Measurements from ENCODE around the gene TACSTD2. TPM values are rescaled to one million over a fixed set of nuclear protein-coding genes. Genes with fewer than 3 reads are reported as not detected.
"Not testable (repeated sequence)": the region's sequence is repeated elsewhere in the genome, so short reads cannot be mapped to it uniquely, and the experiment has no call there.

The TACSTD2 gene
- total RNA-seq, 1 donor from 2014 or later = not detected

GRCh38 chr1:58588396-58588795, 11.3 kb upstream of the TACSTD2 start:
- intact Hi-C loops (cut with micrococcal nuclease) = no loop called here

- intact Hi-C loops (cut with micrococcal nuclease) = no loop called here
These were observed 10.6 kb upstream of the TACSTD2 start for GRCh38 chr1:58587667-58588066.

- intact Hi-C loops (cut with micrococcal nuclease) = no loop called here
These were observed 9.2 kb upstream of the TACSTD2 start for GRCh38 chr1:58586271-58586670.

GRCh38 chr1:58585581-58586151, 8.6 kb upstream of the TACSTD2 start:
- intact Hi-C loops (cut with micrococcal nuclease) = no loop called here

GRCh38 chr1:58585166-58585565, 8.1 kb upstream of the TACSTD2 start:
- intact Hi-C loops (cut with micrococcal nuclease) = no loop called here

- intact Hi-C loops (cut with micrococcal nuclease) = no loop called here
These were observed 7.2 kb upstream of the TACSTD2 start for GRCh38 chr1:58584082-58584895.

GRCh38 chr1:58583496-58583895, 6.4 kb upstream of the TACSTD2 start:
- intact Hi-C loops (cut with micrococcal nuclease) = no loop called here

GRCh38 chr1:58582143-58582542, 5.1 kb upstream of the TACSTD2 start:
- intact Hi-C loops (cut with micrococcal nuclease) = not testable (repeated sequence)

GRCh38 chr1:58581641-58582040, 4.6 kb upstream of the TACSTD2 start:
- intact Hi-C loops (cut with micrococcal nuclease) = no loop called here

- intact Hi-C loops (cut with micrococcal nuclease) = no loop called here
These were observed 3.1 kb upstream of the TACSTD2 start for GRCh38 chr1:58580186-58580585.

GRCh38 chr1:58577654-58578030, 590 bp upstream of the TACSTD2 start:
- intact Hi-C loops (cut with micrococcal nuclease) = no loop called here

- intact Hi-C loops (cut with micrococcal nuclease) = no loop called here
These were observed 726 bp downstream of the TACSTD2 start for GRCh38 chr1:58576325-58576726.

- intact Hi-C loops (cut with micrococcal nuclease) = no loop called here
These were observed 1.3 kb downstream of the TACSTD2 start for GRCh38 chr1:58575551-58576324.

GRCh38 chr1:58574816-58575215, 2.2 kb downstream of the TACSTD2 start:
- intact Hi-C loops (cut with micrococcal nuclease) = no loop called here

- intact Hi-C loops (cut with micrococcal nuclease) = loop anchor here (1.0 kb wide), 1 partner anchor 28 kb away; the partner anchor contains the start of gene OMA1
These were observed 3.1 kb downstream of the TACSTD2 start for GRCh38 chr1:58573705-58574591.

GRCh38 chr1:58573138-58573537, 3.9 kb downstream of the TACSTD2 start:
- intact Hi-C loops (cut with micrococcal nuclease) = loop anchor here (1.0 kb wide), 1 partner anchor 27 kb away; the partner anchor contains the start of gene OMA1

GRCh38 chr1:58572690-58573089, 4.4 kb downstream of the TACSTD2 start:
- intact Hi-C loops (cut with micrococcal nuclease) = loop anchor here (1.0 kb wide), 1 partner anchor 26 kb away; the partner anchor contains the start of gene OMA1

GRCh38 chr1:58571616-58572015, 5.4 kb downstream of the TACSTD2 start:
- intact Hi-C loops (cut with micrococcal nuclease) = no loop called here

- intact Hi-C loops (cut with micrococcal nuclease) = no loop called here
These were observed 6.2 kb downstream of the TACSTD2 start for GRCh38 chr1:58570817-58571216.

GRCh38 chr1:58570094-58570493, 7.0 kb downstream of the TACSTD2 start:
- intact Hi-C loops (cut with micrococcal nuclease) = no loop called here

GRCh38 chr1:58568911-58569310, 8.1 kb downstream of the TACSTD2 start:
- intact Hi-C loops (cut with micrococcal nuclease) = no loop called here

Data from T-helper 2 cell treated with Interferon-gamma antibody and Interleukin-4, amounts not matched to agents 100 ng/mL and 5 ng/mL, for 36 hours (primary cell).